Activated CD8-positive, alpha-beta T cell treated with anti-CD3 and anti-CD28 coated beads for 36 hours (primary cell): ENCODE data around the gene VSTM2B. TPM values are rescaled to one million over a fixed set of nuclear protein-coding genes. Genes with fewer than 3 reads are reported as not detected.

Experiments used
- ATAC-seq: fragments of 200-7000 bp; cut with Tn5 transposase; one replicate; pipeline ENCODE4 v1.10.0; 2021; ENCODE audit warnings: mild to moderate bottlenecking, moderate library complexity
- CTCF ChIA-PET: fragments of 350-600 bp; sonication (Branson Sonifier 250); formaldehyde crosslinking; loops from one replicate; lab custom pipeline; 2021; ENCODE audit warnings: antibody characterized with exemption; lab: Charles Lee
- POLR2A ChIA-PET: fragments of 350-600 bp; sonication (Branson Sonifier 250); formaldehyde crosslinking; loops from one replicate; lab custom pipeline; 2021; ENCODE audit warnings: antibody characterized with exemption; lab: Charles Lee
- DNase-seq: peaks from one replicate; pipeline ENCODE4 v3.0.0-alpha.2; 2020
- H3K27ac Mint-ChIP-seq: one replicate; pipeline ENCODE4 v1.8.0; 2021; ENCODE audit warnings: mild to moderate bottlenecking, mixed read lengths
- H3K27me3 Mint-ChIP-seq: one replicate; pipeline ENCODE4 v1.8.0; 2021; ENCODE audit warnings: mixed read lengths
- H3K36me3 Mint-ChIP-seq: one replicate; pipeline ENCODE4 v1.8.0; 2021; ENCODE audit warnings: low read depth, mixed read lengths
- H3K4me1 Mint-ChIP-seq: one replicate; pipeline ENCODE4 v1.8.0; 2021; ENCODE audit warnings: low read depth, mixed read lengths
- H3K4me3 Mint-ChIP-seq: one replicate; pipeline ENCODE4 v1.8.0; 2021; ENCODE audit warnings: mild to moderate bottlenecking, moderate library complexity, mixed read lengths
- H3K9me3 Mint-ChIP-seq: one replicate; pipeline ENCODE4 v1.8.0; 2021; ENCODE audit warnings: mixed read lengths
- intact Hi-C: fragments of 100-400 bp; cut with micrococcal nuclease; formaldehyde crosslinking; loops from one replicate; pipeline ENCODE4 v1.10.0; 2022
- total RNA-seq, 2 experiments: library from RNA; stranded (reverse); gene quantifications; one replicate each; pipeline ENCODE4 v1.2.3, GENCODE V29; 2021
- TF ChIP-seq, protein P1 (sequence below): fragments of 200-600 bp; IDR thresholded peaks from one replicate; pipeline ENCODE4 v1.8.0; 2022; ENCODE audit warnings: antibody characterized with exemption, mild to moderate bottlenecking

The VSTM2B gene
- total RNA-seq, 2 experiments from 2014 or later: not detected

DNA sequence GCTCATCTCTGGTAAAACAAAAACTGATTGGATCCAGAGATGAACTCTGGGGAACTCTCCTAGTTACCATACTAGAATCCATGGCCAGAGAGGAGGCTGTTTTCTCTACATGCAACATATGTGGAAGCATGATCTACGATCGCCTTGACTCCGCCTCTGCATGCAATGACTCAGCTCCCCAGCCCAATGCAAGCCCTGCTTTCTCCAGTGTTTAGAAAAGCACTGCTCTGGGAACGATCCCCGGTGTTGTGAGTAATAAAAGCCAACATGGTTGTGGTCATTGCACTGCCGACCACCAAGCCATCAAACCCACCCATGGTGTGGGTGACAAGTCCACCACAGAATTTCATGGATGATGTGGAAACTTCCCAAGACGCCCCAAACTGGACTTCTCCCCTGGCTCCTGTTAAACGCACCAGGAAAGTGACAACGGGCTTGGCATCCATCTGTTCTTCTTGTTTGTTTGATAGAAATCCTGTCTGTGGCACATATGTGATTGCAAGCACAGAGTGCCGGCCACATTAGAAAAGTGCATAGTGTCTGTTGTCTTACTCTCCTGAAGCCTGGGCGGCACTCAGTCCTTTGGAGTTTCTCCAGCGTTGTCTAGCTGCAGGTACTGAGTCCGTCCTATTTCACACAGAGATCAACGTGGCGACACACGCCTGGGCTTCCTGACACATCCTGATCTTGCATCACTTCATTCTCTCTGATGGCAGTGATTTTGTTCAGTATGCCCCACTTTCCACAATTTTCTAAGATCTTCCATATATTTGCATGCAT is 36.4 kb upstream of the VSTM2B start:
- Mint-ChIP-seq H3K36me3 (no peaks in the 10 kb centered on the region), H3K9me3 (no peaks in the 10 kb centered on the region), H3K4me3 (no peak overlapping the region), H3K4me1 (no peaks in the 10 kb centered on the region), H3K27me3 (peaks cover 35% of the 10 kb centered on the region), H3K27ac (no peak overlapping the region)
- POLR2A ChIA-PET: no interaction called here
- no peak for ATAC-seq
- CTCF ChIA-PET: interaction anchor here (1.1 kb wide), 1 partner anchor 22 kb away, joined by 3 read pairs; no protein-coding TSS in a partner anchor
- no peak for DNase-seq
- TF ChIP-seq, protein P1, sequence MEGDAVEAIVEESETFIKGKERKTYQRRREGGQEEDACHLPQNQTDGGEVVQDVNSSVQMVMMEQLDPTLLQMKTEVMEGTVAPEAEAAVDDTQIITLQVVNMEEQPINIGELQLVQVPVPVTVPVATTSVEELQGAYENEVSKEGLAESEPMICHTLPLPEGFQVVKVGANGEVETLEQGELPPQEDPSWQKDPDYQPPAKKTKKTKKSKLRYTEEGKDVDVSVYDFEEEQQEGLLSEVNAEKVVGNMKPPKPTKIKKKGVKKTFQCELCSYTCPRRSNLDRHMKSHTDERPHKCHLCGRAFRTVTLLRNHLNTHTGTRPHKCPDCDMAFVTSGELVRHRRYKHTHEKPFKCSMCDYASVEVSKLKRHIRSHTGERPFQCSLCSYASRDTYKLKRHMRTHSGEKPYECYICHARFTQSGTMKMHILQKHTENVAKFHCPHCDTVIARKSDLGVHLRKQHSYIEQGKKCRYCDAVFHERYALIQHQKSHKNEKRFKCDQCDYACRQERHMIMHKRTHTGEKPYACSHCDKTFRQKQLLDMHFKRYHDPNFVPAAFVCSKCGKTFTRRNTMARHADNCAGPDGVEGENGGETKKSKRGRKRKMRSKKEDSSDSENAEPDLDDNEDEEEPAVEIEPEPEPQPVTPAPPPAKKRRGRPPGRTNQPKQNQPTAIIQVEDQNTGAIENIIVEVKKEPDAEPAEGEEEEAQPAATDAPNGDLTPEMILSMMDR: no peak
- intact Hi-C loops: no loop called here

- no peak overlapping the region for H3K27ac Mint-ChIP-seq
- no peaks in the 10 kb centered on the region for H3K9me3 Mint-ChIP-seq
- ChIA-PET POLR2A (no interaction called here), CTCF (interaction anchor here (1.1 kb wide), 1 partner anchor 12 kb away, joined by 3 read pairs; no protein-coding TSS in a partner anchor)
- intact Hi-C loops: no loop called here
- no peaks in the 10 kb centered on the region for H3K36me3 Mint-ChIP-seq
- TF ChIP-seq, protein P1: no peak
- H3K27me3 Mint-ChIP-seq: peaks cover 27% of the 10 kb centered on the region
- ATAC-seq (no peak), DNase-seq (no peak)
- H3K4me3 Mint-ChIP-seq: no peak overlapping the region
- no peaks in the 10 kb centered on the region for H3K4me1 Mint-ChIP-seq
These were observed 34.3 kb upstream of the VSTM2B start for GRCh38 chr19:29491491-29491890.

- DNase-seq (no peak), ATAC-seq (no peak)
- Mint-ChIP-seq H3K4me3 (no peak overlapping the region), H3K27me3 (peaks cover 26% of the 10 kb centered on the region), H3K36me3 (no peaks in the 10 kb centered on the region), H3K27ac (no peak overlapping the region), H3K9me3 (no peaks in the 10 kb centered on the region), H3K4me1 (no peaks in the 10 kb centered on the region)
- ChIA-PET POLR2A (no interaction called here), CTCF (interaction anchor here (1.1 kb wide), 1 partner anchor 13 kb away, joined by 3 read pairs; no protein-coding TSS in a partner anchor)
- TF ChIP-seq, protein P1: no peak
- intact Hi-C loops: no loop called here
These were observed 33.7 kb upstream of the VSTM2B start for GRCh38 chr19:29491995-29492577.

DNA sequence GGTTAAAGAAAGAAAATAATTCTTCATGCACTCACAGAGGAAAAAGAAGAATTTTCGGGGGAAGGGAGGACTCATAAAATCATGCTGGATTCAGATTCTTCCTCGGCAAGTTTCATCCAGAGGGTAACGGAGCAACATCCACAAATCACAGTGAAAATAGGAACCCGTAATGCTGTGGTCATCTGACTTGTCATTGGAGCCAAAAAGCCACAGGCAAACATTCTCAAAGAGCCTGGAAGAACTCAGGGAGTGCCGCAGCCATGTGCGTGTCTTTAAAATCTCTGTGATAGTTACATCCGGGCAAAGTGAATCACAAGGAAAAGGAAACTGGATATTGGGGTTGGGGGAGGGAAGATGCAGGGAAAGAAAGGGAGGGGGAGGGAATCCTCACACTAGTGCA is 33.0 kb upstream of the VSTM2B start:
- TF ChIP-seq, protein P1: no peak
- POLR2A ChIA-PET: no interaction called here
- H3K9me3 Mint-ChIP-seq: no peaks in the 10 kb centered on the region
- H3K4me3 Mint-ChIP-seq: no peak overlapping the region
- no peak for DNase-seq
- H3K27ac Mint-ChIP-seq: no peak overlapping the region
- CTCF ChIA-PET: no interaction called here
- no peak for ATAC-seq
- intact Hi-C loops: no loop called here
- no peaks in the 10 kb centered on the region for H3K36me3 Mint-ChIP-seq
- peaks cover 24% of the 10 kb centered on the region for H3K27me3 Mint-ChIP-seq
- H3K4me1 Mint-ChIP-seq: no peaks in the 10 kb centered on the region

DNA sequence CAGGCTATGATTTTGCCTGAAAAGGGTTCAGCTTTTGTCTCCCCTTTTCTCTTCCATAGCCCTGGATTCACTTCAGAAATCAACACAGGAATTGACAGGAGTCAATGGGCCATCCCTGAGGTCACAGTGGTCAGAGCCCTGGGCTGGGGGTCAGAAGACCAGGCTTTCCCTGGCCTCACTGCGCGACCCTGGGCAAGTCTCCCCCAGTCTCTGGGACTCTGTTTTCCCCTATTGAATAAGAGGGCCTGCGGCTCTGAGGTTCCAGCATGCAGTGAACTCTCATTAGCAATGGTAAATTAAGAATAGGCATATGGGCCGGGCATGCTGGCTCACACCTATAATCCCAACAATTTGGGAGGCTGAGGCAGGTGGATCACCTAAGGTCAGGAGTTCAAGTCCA is 30.7 kb upstream of the VSTM2B start:
- TF ChIP-seq, protein P1: no peak
- DNase-seq: no peak
- no peak overlapping the region for H3K4me3 Mint-ChIP-seq
- H3K36me3 Mint-ChIP-seq: no peaks in the 10 kb centered on the region
- CTCF ChIA-PET: no interaction called here
- H3K9me3 Mint-ChIP-seq: no peaks in the 10 kb centered on the region
- H3K27ac Mint-ChIP-seq: no peak overlapping the region
- no peak for ATAC-seq
- H3K4me1 Mint-ChIP-seq: no peaks in the 10 kb centered on the region
- intact Hi-C loops: no loop called here
- H3K27me3 Mint-ChIP-seq: peaks cover 14% of the 10 kb centered on the region
- POLR2A ChIA-PET: no interaction called here
